ENCODE results near the gene ZBTB46.
"Not testable (repeated sequence)": the region's sequence is repeated elsewhere in the genome, so short reads cannot be mapped to it uniquely, and the experiment has no call there.

Gene ZBTB46

GRCh38 chr20:63811491-63811875 is 19.6 kb downstream of the ZBTB46 start:
- DNase-seq: no peak

DNA sequence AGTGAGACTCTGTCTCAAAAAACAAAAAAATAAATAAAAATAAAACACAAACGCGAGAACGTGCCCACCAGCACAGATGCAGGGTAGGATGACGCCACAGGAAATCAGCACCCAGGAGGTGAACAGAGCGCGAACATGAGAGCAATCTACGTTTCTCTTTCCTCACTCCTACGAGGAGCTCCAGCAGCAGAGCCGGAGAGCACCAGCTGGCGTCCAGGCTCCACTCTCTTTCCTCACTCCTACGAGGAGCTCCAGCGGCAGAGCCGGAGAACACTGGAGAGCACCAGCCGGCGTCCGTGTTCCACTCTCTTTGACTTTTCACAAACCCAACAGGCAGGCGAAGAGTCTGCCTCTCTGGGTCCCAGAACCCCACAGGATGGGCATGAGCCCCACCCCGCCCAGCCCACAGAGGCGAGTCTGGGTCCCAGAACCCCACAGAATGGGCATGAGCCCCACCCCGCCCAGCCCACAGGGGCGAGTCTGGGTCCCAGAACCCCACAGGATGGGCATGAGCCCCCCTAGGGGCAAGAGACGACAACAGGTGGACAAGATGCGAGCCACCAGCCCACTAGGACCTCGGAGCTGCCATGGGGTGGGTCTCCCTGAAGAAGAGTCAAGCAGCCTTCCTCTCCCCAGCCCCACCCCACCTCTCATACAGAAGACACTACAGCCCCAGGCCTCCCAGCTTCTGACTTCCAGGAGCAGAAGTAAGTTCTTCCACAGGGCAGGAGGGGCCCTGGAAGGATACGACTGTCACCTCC is 20.2 kb downstream of the ZBTB46 start:
- no peak for DNase-seq

DNA sequence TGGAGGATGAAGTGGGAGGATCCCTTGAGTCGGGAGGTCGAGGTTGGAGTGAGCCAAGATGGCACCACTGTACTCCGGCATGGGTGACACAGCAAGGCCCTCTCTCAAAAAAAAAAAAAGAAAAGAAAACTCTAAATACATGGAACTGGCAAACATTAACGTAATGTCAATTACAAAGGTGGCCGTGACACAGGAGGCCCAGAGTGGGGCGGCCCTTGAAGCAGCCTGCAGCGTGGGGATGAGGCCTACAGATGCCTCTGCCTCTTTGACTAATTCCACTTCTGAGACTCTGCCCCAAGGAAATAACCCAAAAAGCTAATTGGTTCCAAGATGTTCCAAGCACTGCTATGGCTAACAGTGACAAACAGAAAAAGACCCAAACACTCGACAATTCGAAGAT is 21.2 kb downstream of the ZBTB46 start:
- DNase-seq: no peak

DNA sequence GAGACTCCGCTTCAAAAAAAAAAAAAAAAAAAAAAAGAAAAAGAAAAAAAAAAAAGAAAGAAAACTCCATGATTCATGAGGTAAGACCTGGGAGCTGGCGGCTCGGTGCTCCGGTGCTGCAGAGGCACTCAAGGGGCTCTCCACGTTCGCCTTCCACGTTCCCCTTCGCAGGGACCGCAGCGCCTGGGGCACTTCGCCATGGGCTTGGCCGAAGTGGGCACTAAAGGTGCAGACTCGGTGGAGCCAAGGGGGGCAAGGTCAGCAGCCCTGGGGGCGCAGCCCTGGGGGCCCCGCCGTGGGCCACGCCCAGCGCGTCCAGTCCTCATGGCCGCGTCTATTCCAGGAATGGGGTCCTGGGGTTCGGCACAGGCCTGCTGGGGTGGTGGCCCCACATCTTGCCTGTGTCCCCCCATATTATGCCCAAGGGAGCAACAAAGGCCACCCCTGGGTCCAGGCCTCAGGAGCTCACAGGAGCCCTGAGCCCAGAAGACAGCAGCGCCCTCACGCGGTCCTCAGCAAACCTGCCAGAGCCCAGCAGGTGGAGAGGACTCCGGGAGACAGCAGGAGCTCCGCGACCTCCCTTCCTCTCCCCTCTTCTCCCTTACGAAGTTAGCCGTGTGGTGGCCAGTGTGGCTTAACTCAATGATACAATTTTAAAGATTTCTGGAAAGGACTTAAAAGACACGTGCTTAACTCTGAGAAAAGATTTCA is 21.9 kb downstream of the ZBTB46 start:
- DNase-seq: no peak

- no peak for DNase-seq
These were observed 22.8 kb downstream of the ZBTB46 start for GRCh38 chr20:63808145-63808724.

- DNase-seq: no peak
These were observed 23.4 kb downstream of the ZBTB46 start for GRCh38 chr20:63807654-63808053.

GRCh38 chr20:63804308-63804636 is 26.8 kb downstream of the ZBTB46 start:
- no peak for DNase-seq

GRCh38 chr20:63802469-63803240 is 28.4 kb downstream of the ZBTB46 start:
- DNase-seq: no peak

- not testable (repeated sequence) for DNase-seq
These were observed 29.9 kb downstream of the ZBTB46 start for GRCh38 chr20:63801174-63801573.

- DNase-seq: not testable (repeated sequence)
These were observed 30.7 kb downstream of the ZBTB46 start for GRCh38 chr20:63800411-63800810.

DNA sequence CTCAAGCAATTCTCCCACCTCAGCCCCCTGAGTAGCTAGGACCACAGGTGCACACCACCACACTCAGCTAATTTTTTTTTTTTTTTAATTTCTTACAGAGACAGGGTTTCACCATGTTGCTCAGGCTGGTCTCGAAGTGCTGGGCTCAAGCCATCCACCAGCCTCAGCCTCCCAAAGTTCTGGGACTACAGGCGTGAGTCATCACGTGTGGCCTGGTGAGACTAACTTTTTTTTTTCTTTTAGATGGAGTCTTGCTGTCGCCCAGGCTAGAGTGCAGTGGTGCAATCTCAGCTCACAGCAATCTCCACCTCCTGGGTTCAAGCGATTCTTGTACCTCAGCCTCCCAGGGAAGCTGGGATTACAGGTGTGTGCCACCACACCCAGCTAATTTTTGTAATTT is 31.9 kb downstream of the ZBTB46 start:
- DNase-seq: not testable (repeated sequence)

DNA sequence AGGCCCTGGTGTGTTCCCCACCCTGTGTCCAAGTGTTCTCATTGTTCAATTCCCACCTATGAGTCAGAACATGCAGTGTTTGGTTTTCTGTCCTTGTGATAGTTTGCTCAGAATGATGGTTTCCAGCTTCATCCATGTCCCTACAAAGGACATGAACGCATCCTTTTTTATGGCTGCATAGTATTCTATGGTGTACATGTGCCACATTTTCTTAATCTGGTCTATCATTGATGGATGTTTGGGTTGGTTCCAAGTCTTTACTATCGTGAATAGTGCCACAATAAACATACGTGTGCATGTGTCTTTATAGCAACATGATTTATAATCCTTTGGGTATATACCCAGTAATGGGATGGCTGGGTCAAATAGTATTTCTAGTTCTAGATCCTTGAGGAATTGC is 33.9 kb downstream of the ZBTB46 start:
- not testable (repeated sequence) for DNase-seq

DNA sequence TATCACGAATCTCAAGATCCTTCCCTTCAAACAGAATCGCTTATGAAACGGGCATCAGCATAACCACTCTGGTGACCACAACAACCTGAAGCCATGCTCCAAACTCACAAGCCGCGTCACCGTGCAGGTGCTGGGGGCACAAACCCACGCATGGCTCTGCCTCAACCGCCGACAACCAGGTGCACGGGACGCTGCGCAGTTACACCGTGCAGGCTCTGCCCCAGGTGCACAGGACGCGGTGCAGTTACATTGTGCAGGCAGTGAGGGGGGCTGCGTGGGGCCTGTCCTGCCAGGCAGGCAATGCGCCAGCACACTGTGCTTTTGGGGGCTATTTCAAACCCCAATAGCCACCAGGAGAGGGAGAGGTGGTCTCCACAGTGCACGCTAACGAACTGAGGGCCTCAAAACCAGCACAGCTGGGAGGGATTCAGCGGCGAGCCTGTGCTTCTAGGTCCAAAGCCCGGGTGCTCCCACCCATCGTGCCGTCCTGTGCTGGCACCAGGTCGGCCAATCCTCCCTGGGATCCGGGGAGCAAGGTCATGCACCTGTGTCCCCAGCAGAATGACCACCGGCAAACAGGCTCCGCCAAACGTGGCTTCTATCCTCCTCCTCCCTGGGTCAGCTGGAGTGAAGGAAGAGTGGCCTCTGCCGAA is 35.8 kb downstream of the ZBTB46 start:
- no peak for DNase-seq

DNA sequence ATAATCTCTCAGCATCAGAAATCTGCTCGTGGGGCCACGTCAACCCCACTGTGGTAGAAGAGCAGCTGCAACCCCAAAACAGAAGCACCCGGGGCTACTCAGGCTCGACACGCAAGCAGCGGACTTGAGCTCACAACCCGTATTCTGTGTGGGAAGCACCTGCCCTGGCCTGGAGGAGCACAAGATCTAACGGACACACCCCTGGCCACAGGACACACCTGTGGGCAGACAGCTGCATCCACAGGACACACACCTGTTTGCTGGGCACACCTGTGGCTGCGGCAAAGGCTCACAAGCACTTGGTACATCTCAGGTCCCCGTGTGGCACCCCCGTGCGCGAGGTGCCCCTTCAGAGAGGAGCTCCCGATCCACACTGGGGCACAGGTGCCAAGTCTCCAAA is 36.5 kb downstream of the ZBTB46 start:
- DNase-seq: no peak

GRCh38 chr20:63792866-63793265 is 38.2 kb downstream of the ZBTB46 start:
- no peak for DNase-seq

DNA sequence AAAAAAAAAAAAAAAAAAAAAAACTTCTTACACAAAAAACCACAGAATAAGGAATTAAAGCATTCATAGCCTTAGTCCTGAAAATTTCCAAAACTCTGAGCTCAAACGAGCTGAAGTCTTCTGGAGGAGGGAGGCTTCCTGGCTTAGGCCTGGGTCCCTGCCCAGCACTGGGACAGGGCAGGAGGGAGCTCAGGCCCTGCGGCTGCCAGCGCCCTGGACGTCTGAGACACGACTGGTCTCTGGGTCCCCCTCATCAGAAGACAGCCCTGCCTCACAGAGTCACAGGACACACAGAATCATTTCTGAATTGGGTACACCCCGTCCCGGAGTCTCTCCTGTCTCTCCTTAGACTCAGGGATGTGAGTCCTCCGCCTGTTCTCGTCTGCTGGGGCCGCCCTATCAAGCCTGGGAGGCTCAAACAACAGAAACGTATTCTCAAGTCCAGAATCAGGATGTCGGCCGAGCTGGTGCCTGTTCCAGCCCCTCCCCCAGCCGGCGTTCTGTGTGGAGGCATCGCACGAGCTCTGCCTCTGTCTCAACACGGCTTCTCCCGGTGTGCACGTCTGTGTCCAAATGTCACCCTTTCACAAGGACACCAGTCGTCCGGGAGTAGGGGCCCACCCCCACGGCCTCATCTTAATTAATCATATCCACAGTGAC is 39.4 kb downstream of the ZBTB46 start:
- DNase-seq: no peak

GRCh38 chr20:63790572-63791168 is 40.4 kb downstream of the ZBTB46 start:
- no peak for DNase-seq

DNA sequence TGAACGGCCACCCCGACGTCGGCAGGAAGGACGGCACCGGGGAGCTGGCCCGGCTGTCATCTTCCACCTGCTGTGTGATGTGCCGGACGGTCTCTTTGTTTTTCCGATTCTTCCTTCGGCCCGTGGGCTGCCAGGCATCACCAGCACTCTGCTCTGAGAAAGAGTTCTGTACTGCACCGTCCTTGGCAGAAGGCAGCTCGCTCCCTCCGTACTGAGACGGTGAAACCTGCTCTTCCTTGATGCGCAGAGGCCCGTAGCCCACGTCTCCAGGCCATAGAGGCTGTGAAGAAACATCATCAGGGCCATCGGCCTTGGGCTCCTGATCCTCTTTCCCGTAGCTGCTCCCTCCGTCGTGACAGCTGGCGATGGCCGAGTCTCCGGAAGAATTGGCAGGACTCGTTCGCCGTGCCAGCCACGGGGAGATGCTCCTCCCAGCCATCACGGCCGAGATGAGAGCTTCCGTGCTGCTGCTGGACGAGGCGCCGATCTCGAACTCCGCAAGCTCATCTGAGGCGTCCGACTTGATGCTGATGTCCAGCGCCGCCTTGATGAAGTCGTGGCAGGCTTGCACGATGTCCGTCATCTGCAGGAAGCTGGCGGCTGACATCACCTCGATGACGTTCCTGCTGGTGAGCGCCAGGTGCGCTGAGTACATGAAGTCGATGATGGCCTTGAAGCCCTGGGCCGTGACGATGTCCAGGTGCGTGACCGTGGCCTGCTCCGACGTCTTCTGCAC is 41.1 kb downstream of the ZBTB46 start:
- DNase-seq: no peak

GRCh38 chr20:63787749-63788148 is 43.3 kb downstream of the ZBTB46 start:
- no peak for DNase-seq

GRCh38 chr20:63787302-63787701 is 43.8 kb downstream of the ZBTB46 start:
- DNase-seq: no peak

DNA sequence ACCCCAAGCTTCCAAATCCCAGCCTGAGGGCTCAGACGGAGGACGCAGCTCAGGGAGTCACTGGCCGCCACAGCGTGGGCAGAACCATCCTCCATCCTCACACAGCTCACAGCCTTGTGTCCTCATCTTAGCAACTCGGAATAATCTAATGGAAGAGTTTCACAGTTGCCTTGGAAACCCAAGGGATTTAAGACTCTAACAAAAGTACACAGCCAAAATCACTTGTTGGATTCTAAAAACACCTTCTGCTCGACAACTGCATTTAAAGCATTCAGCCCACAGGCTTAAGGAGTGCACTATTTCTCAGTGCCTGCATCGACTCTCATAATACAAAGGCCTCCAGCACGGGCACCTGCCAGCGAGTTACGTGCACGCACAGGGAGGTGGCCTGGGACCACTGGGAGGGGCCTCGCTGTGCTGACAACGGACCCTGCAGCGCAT is 45.4 kb downstream of the ZBTB46 start:
- DNase-seq: no peak

All from CD4-positive, alpha-beta T cell treated with Interleukin-10 for 1 hour (primary cell).